Stimulated activated CD8-positive, alpha-beta memory T cell treated with anti-CD3 and anti-CD28 coated beads, Interleukin-4, amount 100 ng/mL, for 48 hours (primary cell): Measurements from ENCODE around the gene ALK.

Experiments
- DNase-seq: peaks from one replicate; pipeline ENCODE4 v3.0.0-alpha.2; 2020

ALK gene

DNA sequence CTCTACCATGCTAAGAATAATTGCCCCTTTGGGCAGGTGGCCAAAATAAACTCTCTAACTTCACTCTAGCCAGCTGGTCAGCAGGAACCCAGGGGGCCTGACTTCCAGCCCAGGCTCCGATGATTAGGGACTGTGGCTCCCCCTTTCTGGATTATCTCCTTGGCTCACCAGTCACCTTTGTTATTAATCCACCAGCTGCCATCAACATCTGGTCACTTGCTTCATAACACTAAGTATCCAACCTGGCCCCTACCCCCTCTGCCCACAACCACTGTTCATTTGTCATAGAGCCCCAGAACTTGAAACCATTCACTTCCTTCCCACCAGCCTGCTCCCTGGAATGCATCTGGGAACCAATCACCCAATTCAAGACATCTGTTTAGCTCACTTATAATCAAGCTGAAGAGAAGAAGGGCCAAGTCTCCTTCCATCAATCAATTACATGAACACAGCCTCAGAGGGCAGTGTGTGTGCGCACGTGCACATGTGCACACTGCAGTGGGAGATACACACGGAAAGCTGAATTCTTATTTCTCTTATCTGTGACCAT is 215.1 kb downstream of the ALK start:
- no peak for DNase-seq

DNA sequence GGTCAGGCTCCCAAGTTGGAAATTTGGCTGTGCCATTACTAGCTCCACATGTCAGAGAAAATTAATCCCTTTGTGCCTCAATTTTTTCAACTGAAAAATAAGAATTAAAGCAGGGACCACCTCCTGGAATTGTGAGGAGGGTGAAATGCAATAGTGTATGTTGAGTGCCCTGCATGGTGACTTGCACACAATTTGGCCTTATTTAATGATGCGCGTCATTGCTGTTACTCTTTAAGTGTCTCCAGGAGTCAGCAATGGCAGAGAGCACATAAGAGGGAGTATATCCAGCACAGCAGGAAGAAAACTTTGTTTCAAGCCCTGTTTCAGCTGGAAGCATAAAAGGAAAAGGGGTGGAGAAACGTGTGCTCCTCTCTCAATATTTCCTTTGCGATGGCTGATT is 215.8 kb downstream of the ALK start:
- no peak for DNase-seq

DNA sequence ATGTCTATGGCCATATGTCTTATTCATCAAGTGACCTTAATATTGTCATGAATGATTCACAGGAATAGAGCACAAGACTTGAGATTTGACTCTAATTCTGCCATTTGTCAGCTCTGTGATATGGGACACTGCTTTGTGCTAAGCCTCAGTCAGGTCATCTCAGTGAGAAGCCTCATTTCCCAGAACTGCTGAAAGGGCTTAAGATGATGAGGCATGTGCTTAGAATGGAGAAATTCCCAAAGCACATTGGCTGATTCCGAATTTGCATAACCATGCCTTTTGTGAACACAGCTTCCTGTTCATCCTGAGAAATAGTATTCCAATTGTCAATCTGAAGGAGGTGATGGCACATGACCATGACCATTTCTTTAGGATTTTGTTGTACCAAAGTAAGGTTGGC is 218.1 kb downstream of the ALK start:
- no peak for DNase-seq

DNA sequence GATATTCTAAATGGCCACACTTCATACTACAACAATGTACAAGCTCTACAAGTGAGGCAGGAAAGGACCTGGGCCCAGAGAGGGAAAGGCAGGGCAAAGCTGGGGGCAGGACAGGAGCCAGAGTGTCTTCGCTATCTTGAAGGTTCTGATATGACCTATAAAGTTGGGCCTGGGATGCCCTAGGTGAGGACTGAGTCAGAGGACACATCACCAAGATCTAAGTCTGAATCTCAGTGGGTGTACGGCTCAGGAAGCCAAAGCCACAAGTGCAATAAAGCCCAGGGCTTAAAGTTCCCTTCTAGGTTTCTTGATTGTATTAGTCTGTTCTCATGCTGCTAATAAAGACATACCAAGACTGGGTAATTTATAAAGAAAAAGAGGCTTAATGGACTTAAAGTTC is 219.1 kb downstream of the ALK start:
- no peak for DNase-seq

DNA sequence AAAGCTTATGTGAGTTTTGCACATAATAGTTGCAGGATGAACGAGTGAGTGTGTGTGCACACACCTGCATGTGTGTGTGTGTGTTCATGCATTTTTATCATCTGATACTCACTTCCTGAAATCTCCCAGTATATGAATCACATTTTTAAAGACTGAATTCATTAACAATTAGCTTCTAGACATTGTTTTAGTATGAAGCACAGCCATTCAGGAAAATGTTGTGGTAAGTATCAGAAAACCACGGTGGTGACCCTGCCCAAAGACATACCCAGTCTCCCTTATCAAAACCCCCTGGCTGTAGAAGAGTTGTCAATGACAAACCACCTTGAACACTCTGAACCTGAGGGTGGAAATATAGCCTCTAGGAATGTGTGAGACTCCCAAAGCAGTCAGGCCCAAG is 220.8 kb downstream of the ALK start:
- DNase-seq: no peak

DNA sequence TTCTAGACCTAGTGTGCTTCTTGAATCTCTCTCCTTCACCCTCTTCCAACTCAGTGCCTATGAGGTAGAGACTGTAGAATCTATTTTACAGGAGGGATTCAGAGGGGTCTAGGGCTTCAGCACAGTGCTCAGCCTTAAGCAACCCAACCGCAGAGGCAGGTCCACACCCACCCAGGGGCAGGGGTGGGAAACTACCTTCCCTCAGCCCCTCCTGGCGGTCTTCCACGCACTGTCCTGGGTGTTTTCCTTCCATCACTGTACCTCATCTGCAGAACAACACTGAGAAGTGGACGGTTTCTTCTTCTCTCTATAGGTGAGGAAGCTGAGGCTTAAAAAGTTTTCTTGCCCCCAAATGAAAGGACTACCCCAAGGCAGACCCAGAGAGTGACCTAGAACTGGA is 222.3 kb downstream of the ALK start:
- no peak for DNase-seq

DNA sequence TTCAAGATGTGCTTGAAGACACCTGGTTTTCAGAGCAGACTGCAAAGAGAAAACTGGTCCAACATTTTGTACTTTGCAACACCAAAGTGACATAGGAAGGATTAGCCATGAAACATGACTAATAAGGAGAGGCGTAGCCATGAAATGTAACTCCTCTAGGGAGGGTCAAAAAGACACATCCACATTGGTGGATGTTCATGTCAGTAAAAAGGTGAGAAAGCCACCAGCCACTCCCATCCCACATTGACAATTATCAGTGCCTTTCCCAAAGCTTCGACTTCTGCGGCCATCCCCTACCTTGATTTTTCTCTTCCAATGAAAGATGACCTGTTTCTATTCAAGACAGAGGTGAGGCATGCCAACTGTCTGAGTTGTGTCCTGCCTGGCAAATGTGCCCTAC is 223.2 kb downstream of the ALK start:
- DNase-seq: no peak

DNA sequence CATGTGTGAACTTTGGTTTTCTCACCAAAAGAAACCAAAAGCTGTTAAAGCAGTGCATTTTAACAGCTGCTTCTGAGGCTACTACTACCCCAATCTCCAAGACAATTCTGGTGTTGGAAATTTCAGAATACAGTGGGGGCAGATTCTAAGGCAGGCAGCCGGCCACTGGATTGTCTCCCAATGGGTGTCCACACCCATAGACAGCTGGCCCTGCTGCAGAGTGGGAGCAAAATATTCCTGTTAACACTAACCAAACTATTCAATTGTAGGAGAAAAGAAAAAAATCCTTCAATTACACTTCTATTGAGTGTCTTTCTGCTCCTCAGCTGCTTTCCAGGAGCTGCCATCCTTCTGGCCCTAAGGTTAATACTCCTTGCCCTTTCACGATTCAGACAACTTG is 223.7 kb downstream of the ALK start:
- DNase-seq: no peak

DNA sequence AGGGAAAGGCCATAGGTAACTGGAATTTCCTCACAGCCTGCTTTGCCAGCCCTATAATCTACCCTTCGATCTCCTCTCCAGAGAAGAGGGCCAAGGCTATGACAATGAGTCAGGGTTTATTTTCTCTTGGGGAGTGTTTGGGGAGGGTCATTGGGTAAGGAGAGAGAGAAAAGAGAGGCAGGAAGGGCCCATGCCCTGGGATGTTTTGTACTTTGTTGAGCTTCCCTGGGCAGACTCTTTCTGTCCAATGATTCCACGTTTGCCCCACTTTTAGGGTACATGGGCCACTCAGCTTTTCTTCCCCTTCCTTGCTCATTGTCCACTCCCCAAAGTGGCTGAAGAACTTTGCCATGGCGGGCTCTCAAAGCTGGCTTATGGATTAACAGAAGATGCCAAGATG is 224.2 kb downstream of the ALK start:
- no peak for DNase-seq

DNA sequence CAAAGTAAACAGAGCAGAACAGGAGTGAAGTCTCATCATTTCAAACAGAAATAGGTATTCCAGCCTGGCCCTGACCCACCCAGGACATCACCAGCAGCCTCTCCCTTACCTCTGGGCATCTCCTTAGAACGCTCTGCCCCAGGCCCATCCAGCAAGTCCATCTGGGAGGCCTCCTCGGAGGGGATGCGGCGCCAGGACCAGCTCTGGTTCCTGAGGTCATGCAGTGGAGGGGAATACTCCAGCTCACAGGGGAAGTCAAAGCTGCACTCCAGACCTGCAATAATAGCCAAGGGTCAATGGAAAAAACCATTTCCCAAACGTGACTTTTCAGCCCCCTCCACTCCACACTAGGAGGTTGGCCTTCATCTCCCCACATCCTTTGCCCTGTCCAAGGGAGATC is 226.6 kb downstream of the ALK start:
- DNase-seq: no peak

DNA sequence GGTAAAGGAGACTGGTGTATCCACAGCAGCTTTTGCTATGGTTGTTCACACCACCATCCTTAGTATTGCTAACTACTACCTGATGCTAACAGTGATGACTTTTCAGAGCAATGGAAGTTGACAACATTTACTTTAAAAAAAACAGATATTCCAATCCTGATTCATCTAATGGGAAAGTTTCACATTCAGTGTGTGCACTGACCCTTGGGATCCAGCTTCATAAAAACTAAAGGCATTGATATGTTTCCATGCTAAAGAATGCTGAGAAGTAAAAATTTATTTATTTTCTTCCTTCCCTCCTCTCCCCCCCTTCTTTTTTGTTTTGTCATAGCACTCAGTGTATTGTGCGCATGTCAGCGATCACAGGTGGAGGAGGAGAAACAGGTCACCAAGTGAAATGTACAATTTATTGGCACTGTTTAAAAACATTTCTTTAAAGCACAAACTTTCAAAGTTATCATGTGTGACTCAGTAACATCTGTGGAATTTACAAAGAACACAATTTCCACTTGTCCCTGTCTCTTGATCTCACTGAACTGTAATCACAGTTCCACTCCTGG is 229.9 kb downstream of the ALK start:
- DNase-seq: no peak

DNA sequence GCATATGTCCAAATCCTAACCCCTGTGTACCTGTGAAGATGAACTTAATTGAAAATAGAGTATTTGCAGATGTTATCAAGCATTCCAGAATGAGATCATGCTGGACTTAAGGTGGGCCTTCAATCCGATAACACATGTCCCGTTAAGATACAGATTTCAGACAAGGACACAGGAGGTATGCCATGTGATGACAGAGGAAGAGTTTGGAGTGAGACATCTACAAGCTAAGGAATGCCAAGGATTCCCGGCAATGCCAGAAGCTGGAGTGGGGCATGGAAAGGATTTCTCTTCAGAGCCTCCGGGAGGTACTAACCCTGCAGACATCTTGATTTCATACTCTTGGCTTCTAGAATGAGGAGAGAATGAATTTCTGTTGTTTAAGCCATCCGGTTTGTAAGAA is 231.7 kb downstream of the ALK start:
- DNase-seq: no peak

DNA sequence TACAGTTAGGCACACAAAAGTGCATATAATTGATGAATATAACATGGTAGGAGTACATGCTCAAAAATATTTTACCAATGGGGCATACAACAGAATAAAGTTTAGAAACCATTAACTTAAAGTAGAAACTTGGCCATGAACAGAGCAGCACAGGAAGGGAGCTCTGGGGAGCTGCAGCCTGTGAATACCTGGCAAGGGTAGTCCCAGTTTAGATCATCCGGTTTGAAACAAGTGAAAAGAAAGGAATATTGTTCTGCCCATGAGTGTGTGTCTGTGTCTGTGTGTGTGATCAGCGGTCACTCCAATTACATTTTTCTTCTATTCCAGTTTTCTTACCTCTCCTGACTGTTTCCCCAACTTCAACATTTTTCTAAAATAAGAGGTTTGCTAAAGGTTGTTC is 233.0 kb downstream of the ALK start:
- no peak for DNase-seq

DNA sequence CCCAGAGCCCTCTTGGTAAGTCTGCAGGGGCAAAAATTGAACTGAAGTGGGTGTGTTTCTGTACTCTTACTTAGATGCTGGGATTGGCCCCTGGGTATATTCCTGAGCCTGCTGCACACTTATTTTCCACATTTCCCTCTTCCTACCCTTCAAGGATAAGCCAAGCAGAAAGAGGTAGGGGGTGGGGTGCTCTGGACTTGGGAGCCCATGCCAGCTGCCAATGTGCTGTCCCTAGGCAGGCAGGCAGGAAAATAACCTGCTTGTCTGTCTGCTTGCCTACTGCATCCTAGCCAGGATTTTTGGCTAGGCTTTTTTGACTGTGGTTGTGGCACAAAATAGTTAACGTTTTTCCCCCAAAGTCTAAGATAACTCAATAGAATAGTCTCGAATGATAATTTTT is 234.3 kb downstream of the ALK start:
- DNase-seq: no peak

DNA sequence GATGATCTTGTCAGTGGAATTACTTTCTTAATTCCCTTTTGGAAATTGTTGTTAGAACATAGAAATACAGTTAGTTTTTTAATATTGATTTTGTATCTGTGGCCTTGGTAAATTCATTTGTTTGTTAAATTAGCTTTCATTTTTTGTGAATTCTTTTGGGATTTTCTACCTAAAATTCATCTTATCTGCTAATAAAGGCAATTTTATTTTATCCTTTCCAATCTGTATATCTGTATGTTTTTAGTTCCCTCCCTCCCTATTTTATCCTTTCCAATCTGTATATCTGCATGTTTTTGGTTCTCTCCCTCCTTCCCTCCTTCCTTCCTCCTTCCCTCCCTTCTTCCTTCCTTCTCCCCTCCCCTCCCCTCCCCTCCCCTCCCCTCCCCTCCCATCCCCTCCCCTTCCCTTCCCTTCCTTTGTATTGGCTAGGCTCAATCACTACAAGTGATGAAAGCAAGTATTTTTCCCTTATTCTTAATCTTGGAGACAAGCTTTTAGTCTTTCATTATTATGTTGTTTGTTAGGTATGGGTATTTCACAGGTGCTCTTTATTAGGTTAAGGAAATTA is 244.4 kb downstream of the ALK start:
- DNase-seq: no peak

DNA sequence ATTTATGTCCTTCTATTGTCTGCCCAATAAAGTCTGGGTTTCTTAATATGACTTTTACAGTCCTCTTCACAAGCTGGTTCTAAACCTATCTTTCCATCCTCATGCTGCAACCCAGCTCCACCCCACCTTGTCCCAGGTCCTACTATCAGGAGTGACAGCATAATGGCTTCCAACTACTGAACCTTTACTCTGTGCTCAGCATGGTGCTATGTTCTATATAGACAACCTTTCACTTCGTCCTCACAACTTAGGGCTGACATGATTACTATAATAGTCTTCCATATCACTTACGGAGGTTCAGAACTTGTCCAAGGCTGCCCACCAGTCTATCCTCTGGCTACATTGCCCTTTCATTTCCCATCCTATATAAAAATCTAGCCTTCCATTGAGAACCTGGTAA is 256.8 kb downstream of the ALK start:
- no peak for DNase-seq

DNA sequence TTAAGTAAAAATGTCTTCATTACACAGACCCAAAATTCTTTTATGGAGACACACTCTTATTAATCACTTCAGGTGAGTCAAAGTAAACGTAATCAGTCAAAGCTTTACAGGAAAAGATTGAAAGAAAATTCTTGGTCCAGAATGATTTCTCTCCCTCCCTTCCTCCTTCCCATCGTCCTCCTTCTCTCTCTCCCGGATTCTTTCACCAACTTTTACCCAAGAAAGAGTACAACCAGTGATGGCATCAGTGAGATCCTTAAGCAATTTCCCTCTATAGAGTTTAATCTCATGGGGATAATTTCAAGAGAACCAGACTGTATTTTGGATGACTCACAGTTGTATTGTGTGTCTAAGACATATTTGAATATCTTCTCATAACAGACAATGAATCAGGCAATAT is 258.1 kb downstream of the ALK start:
- no peak for DNase-seq

DNA sequence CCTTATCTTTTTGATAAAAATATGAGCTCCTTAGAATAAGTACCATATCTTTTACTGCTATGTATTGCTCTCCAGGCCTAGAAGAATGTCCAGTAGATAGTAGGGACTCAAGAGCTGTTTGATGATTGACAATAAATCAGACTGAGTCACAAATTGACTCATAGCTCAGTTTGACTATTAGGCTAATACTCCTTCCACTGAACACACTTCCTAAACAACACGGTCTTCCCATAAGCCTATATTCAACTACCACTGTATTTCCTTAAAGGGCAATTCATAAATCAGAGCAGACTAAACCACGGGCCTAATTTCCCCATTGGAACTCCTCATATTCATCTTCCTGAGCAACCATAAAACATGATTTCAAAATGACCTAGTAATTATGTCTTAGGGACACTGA is 258.5 kb downstream of the ALK start:
- no peak for DNase-seq

DNA sequence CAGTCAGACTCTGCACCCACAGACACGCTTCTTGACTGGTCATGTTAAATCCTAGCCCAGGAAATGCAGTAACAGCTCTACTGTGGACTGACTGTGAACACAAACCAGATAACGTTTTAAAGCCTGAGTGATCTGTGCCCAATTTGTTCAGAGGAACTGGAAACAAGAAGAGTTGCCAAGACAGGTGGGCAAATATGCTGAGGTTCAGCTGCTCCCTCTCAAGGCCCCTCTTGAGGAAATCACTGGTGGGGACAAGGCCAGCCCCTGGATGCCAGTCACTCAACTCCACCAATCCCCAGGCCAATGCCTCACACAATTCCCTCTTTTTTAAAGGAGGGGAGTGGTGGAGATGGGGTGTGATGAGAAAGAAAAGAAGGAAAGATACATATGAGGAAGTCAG is 261.2 kb downstream of the ALK start:
- no peak for DNase-seq

DNA sequence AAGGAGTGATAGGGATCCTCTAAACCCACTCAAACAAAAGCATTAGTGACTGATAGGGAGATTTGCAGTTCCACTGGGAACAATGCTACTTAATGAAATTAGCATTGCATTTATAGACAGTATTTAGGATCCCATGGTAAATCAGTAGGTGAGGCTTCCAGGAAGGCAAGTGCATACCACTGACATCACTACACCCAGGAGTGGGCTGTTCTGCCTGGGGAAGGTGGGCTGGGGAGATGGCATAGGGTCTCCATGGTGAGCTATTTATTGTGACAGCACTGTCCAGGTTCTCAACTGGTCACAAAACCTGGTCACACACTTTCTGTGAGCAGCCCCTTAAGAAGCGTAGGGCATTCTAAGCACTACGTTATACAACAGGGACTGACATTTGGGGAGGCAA is 262.2 kb downstream of the ALK start:
- no peak for DNase-seq

DNA sequence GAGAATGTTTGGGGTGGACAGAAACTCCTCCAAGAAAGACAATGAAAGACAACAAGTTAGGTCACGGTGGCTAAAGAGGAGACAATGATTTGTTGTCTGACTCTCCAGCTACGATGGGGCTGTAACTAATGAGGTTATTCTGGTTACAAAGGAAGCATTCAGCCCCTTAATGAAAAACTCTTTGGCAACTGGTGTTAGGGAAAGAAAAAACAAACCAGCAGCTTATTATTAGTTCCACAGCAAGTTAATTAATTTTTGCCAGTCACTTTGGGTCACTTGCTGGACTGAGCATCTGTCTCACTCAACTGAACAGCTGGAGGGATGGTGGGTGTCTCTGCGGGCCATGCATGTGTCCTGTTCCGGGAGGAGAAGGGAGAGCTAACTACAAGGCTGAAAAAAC is 263.7 kb downstream of the ALK start:
- no peak for DNase-seq

DNA sequence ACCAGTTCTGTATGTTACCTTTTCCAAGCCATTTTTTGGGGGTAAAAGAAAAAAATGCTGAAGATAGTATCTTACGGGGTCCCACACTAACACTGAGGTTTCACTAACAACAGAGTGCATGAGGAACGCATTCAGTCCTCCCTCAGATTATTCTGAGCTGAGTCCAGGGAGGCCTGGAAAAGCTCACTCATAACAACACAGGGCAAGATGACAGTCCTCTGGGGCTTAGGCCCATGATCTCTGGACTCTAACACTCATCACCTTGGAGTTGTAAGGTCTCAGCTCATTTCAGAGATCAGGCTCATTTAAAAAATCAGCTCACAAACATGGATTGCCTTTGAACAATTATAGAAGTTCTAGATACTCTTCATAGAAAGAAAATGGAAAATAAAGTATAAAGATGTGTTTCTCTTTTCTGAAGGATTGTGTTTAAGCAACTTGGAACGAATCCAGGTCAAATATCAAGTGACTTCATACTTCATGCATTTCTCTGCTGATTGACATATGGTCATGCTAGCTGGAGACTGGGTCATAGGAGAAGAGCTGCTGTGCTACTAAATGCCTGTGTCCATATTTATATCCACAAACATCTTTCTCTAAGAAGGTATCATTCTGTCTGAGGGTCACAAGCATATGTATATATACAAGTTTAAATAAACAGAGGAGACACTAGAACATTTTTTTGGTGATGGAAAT is 265.8 kb downstream of the ALK start:
- DNase-seq: no peak

DNA sequence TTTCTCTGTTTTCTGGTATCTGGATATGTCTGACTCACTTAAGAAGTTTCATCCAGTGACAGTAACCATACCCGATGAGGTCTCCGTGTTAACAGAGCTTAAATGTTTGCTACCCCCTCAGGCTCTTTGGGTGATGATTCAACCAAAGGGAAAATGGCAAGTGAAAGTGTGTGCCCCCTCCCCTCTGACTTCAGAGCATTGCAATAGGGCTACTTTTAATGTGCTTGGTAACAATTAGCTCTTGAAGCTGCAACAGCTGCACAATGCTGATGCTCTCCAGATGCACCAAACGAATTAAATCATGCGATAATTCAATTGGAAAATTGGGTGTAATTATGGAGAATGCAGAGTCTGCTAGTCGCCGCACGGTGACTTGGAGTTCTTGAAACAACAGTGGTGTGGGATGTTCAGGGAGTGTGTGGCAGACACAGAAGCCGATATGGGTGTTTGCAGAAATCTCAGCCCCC is 270.7 kb downstream of the ALK start:
- no peak for DNase-seq

DNA sequence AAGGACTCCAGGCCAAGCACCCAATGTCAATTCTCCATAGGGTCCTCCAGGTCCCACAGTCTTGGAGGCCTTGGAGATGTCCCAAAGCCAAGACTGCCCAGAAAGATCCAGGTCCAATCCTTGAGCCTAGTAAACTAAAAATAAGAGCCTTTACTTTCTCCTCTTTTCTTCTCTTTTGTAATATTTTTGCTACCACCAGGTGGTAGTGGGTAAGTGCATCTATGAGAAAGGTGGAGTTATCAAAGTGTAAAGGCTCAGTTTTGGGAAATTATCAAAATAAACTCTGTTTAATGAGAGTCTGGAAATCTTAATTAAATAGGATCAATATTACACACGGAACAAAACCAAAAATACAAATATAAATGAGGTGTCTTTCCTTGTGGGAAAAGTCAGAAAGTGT is 276.4 kb downstream of the ALK start:
- no peak for DNase-seq

DNA sequence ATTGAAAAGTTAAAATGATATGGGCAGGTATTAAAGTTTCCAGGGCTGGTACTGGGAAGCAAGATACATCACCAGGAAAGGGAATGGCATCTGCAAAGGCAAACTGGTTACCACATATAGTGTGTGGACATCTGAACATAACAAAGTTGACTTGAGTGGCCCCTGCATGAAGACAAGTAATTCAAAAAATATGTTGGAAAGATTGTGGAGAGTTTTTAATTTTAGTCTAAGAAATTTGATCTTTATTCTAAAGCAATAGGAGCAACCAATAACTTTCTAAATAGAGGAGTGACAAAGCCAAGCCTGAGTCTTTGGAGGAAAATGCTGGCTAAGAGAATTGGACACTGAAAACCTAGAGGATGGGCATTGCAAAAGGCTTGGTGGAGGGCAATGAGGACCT is 278.2 kb downstream of the ALK start:
- no peak for DNase-seq
